T-cell (primary cell): ENCODE data around the gene AMZ1. TPM values are rescaled to one million over a fixed set of nuclear protein-coding genes. Genes with fewer than 3 reads are reported as not detected.

Source experiments
- ATAC-seq, 4 experiments: fragments of 200-7000 bp in 3 of 4; fragments of 150-1000 bp in 1 of 4; cut with Tn5 transposase; replicated peaks in 1 of 4; 1 replicate in 3 of 4; 2 replicates in 1 of 4; pipeline ENCODE4 v1.10.0; 2021; ENCODE audit warnings: moderate library complexity in 3 of 4, mild to moderate bottlenecking in 2 of 4, moderate number of reproducible peaks in 1 of 4
- CTCF ChIA-PET, 2 donors: fragments of 300-600 bp; sonication (Branson Sonifier 250); formaldehyde crosslinking; loops; one replicate each; lab custom pipeline; 2022; ENCODE audit warnings: antibody characterized with exemption in 2 of 2; lab: Charles Lee
- POLR2A ChIA-PET, 2 donors: fragments of 300-600 bp; sonication (Branson Sonifier 250); formaldehyde crosslinking; loops; one replicate each; lab custom pipeline; 2022; ENCODE audit warnings: antibody characterized with exemption in 2 of 2; lab: Charles Lee
- DNase-seq, 35 experiments: peaks; one replicate each; pipeline versions ENCODE4 v3.0.0 to v3.0.0-alpha.2; 2013 to 2023
- H3K27ac ChIP-seq: one replicate; pipeline ENCODE4 v1.5.1; 2013; ENCODE audit warnings: low read length
- H3K27me3 ChIP-seq, 2 experiments: replicated peaks in 1 of 2; 1 replicate in 1 of 2; 2 replicates in 1 of 2; pipeline versions ENCODE4 v1.6.1 to v1.7.0; 2013; ENCODE audit warnings: low read length in 1 of 2, mixed read lengths in 1 of 2; ENCODE audit not compliant: control insufficient read depth in 2 of 2, insufficient read depth in 2 of 2; ENCODE audit errors: extremely low read depth in 1 of 2
- H3K36me3 ChIP-seq, 2 donors: 1 replicate in 1 of 2; 2 replicates in 1 of 2; pipeline versions ENCODE4 v1.6.1 to v1.7.0; 2013; ENCODE audit warnings: low read length in 1 of 2; ENCODE audit not compliant: control insufficient read depth in 2 of 2, insufficient read depth in 1 of 2; ENCODE audit errors: extremely low read depth in 1 of 2
- H3K4me1 ChIP-seq, 2 experiments: 1 replicate in 1 of 2; 2 replicates in 1 of 2; pipeline versions ENCODE4 v1.6.1 to v1.7.0; 2013; ENCODE audit warnings: low read length in 2 of 2, mixed read lengths in 1 of 2; ENCODE audit not compliant: insufficient read depth in 2 of 2, control insufficient read depth in 1 of 2; ENCODE audit errors: extremely low read depth in 1 of 2
- H3K4me3 ChIP-seq, 2 donors: 1 replicate in 1 of 2; 2 replicates in 1 of 2; pipeline versions ENCODE4 v1.5.1 to v1.7.0; 2013; ENCODE audit warnings: mild to moderate bottlenecking in 2 of 2, low read length in 1 of 2, moderate library complexity in 1 of 2; ENCODE audit not compliant: control insufficient read depth in 1 of 2; ENCODE audit errors: extremely low read depth in 1 of 2
- H3K9me3 ChIP-seq: 2 replicates; pipeline ENCODE4 v1.7.0; 2013
- H3K27ac Mint-ChIP-seq, 2 donors: one replicate each; pipeline ENCODE4 v1.8.0; 2020 to 2021; ENCODE audit warnings: mild to moderate bottlenecking in 2 of 2, mixed read lengths in 2 of 2
- H3K27me3 Mint-ChIP-seq, 2 donors: one replicate each; pipeline ENCODE4 v1.8.0; 2021 to 2022; ENCODE audit warnings: mixed read lengths in 2 of 2
- H3K36me3 Mint-ChIP-seq: one replicate; pipeline ENCODE4 v1.8.0; 2021; ENCODE audit warnings: mixed read lengths
- H3K4me1 Mint-ChIP-seq, 3 donors: one replicate each; pipeline ENCODE4 v1.8.0; 2020 to 2022; ENCODE audit warnings: mixed read lengths in 3 of 3, mild to moderate bottlenecking in 1 of 3
- H3K4me3 Mint-ChIP-seq, 3 donors: one replicate each; pipeline ENCODE4 v1.8.0; 2020 to 2022; ENCODE audit warnings: mild to moderate bottlenecking in 3 of 3, mixed read lengths in 3 of 3, moderate library complexity in 3 of 3
- H3K9me3 Mint-ChIP-seq, 3 donors: one replicate each; pipeline ENCODE4 v1.8.0; 2020 to 2022; ENCODE audit warnings: mixed read lengths in 3 of 3
- WGBS: methylation state at CpG from one replicate; pipeline ENCODE4 v1.1.5; 2013; ENCODE audit warnings: missing lambda C conversion rate; ENCODE audit not compliant: insufficient coverage; 5-methylcytosine and 5-hydroxymethylcytosine counted together
- total RNA-seq, 35 experiments: library from RNA in 6 of 35; stranded (reverse) in 6 of 35; fragments of 120-200 nt in 1 of 35; gene quantifications; one replicate each; pipeline versions ENCODE4 v1.2.1 to v1.2.4 and lab custom pipeline; 2013 to 2026

AMZ1 gene
- total RNA-seq, 5 donors from 2014 or later (not counting 1 experiment from before 2014, with no cell fraction given) = 0.09 to 0.79 (median 0.30) TPM

DNA sequence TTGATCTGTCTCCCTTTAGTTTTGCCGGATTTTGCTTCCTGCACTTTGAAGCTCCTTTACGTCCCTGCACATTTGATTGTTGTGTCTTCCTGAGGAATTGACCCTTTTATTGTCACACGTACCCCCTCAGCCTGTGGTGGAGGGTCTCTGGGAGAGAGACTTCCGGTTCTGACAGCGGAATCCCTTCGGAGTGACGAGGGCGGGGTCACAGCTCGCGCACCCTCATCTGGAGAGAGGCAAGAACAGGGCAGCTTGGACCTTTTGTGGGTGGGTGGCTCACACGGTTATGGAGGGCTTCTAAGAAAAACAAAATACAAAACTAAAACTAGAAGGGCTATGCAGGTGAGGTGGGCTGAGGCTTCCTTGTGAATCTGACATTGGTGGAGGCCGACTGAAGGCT is 26.0 kb downstream of the AMZ1 start:
- WGBS = 93% methylated on average over 3 of the region's 12 CpGs
- Histone ChIP-seq H3K4me1 (peaks cover 31 to 86% of the 10 kb centered on the region in 2 experiments), H3K27me3 (peaks cover 0 to 35% of the 10 kb centered on the region in 2 experiments), H3K9me3 (no peaks in the 10 kb centered on the region), H3K4me3 (no peak overlapping the region), H3K27ac (no peak overlapping the region), H3K36me3 (no peaks in the 10 kb centered on the region)
- POLR2A ChIA-PET = no interaction called here
- CTCF ChIA-PET = interaction anchor here in 1 of 2 donors (1.2 kb wide), 1 partner anchor 15 kb away, joined by 3 read pairs; no protein-coding TSS in a partner anchor
- no peak for ATAC-seq
- Mint-ChIP-seq H3K4me1 (peaks cover 69 to 80% (median 76%) of the 10 kb centered on the region in 3 donors), H3K4me3 (peak overlapping the region in 1 of 3 donors; percentile 7), H3K9me3 (no peaks in the 10 kb centered on the region), H3K27me3 (peaks cover 0 to 1% of the 10 kb centered on the region in 2 donors), H3K36me3 (no peaks in the 10 kb centered on the region), H3K27ac (no peak overlapping the region)
- DNase-seq = no peak

DNA sequence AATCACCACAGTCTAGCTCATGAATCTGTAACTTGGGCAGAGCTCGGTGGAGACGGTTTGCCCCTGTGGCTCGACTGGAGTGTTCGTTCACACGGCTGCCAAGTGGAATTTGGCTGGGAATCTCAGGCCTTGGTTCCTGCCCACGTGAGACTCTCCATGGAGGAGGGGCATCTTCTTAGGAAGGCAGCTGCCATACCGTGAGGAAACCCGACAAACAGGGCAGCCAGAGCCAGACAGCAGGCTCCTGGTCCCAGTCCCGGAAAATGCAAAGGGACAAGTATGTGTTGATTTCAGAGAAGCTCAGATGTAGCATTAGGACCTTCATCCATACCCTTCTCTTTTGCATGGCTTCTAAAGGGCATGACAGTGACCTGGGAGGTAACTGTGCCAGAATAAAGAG is 26.6 kb downstream of the AMZ1 start:
- no peaks in the 10 kb centered on the region for H3K9me3 ChIP-seq
- CTCF ChIA-PET = interaction anchor here in 1 of 2 donors (1.2 kb wide), 1 partner anchor 16 kb away, joined by 3 read pairs; no protein-coding TSS in a partner anchor
- no peaks in the 10 kb centered on the region for H3K36me3 ChIP-seq
- 98% methylated on average over 6 of the region's 9 CpGs for whole genome bisulfite sequencing
- H3K27me3 ChIP-seq = peaks cover 0 to 30% of the 10 kb centered on the region in 2 experiments
- no peaks in the 10 kb centered on the region for H3K9me3 Mint-ChIP-seq
- H3K4me1 ChIP-seq = peaks cover 31 to 83% of the 10 kb centered on the region in 2 experiments
- no peak overlapping the region for H3K27ac ChIP-seq
- no peaks in the 10 kb centered on the region for H3K36me3 Mint-ChIP-seq
- no peak for ATAC-seq
- H3K4me1 Mint-ChIP-seq = peaks cover 69 to 81% (median 78%) of the 10 kb centered on the region in 3 donors
- no peak for DNase-seq
- peak overlapping the region; percentile 41 to 62 for H3K27ac Mint-ChIP-seq
- POLR2A ChIA-PET = no interaction called here
- H3K27me3 Mint-ChIP-seq = peaks cover 0 to 1% of the 10 kb centered on the region in 2 donors
- H3K4me3 ChIP-seq = no peak overlapping the region
- peak overlapping the region in 1 of 3 donors; percentile 43 for H3K4me3 Mint-ChIP-seq

DNA sequence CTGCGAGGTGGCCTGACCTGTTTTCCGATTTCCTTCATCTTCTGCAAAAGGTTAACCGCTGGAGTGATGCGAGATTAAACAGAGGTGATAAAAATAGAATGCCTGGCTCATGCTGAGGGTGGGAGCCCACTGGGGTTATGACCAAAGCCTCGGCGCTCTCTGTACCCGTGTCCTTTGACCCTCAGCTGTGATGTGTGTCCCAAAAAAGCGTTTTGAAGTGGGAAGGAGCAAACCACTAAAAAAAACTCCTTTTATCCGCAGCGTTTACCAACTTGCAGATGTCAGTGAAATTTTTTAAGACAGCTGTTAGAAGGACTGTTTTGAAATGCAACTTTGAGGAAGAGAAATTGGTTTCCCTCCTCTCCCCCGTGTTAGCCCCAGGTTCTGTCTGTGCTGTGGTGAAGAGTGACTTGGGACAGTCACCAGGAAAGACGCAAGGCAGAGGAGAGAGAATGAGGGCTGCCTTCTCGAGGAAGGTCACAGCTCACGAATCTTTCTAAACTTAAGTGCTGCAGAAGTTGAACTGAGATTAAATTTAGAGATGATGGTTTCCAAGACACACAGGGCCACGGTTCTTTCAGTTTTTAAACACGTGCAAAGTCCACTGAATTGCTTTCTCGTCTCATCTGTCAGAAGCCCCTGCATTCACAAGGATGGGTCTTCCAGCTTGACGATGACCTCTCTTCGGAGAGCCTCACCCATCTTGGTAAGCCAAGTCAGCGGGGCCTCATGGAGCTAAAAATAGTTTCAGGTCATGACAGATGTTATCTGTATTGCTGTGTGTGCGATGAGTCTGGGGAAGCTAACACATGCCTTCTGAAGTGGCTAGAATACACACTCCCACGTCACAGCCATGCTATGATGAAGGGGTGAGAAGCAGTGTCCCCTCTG is 27.6 kb downstream of the AMZ1 start:
- Histone ChIP-seq H3K27ac (peak overlapping the region; percentile 35), H3K4me1 (peaks cover 31 to 82% of the 10 kb centered on the region in 2 experiments), H3K9me3 (no peaks in the 10 kb centered on the region), H3K36me3 (no peaks in the 10 kb centered on the region), H3K27me3 (peaks cover 0 to 21% of the 10 kb centered on the region in 2 experiments), H3K4me3 (peak overlapping the region in 1 of 2 donors; percentile 32)
- ATAC-seq (peak; percentile 49 to 84 (median 60)), DNase-seq (peak in 32 of 35 experiments; percentile 19 to 72 (median 50))
- CTCF ChIA-PET = no interaction called here
- WGBS = 26% methylated on average over 11 of the region's 22 CpGs
- Mint-ChIP-seq H3K27me3 (peaks cover 0 to 1% of the 10 kb centered on the region in 2 donors), H3K9me3 (no peaks in the 10 kb centered on the region), H3K36me3 (no peaks in the 10 kb centered on the region), H3K4me1 (peaks cover 65 to 77% (median 73%) of the 10 kb centered on the region in 3 donors), H3K27ac (peak overlapping the region; percentile 62), H3K4me3 (peak overlapping the region in 2 of 3 donors; percentile 42 to 43)
- POLR2A ChIA-PET = interaction anchor here (0.5 to 0.6 kb wide), 3 partner anchors 11 to 24 kb away, joined by 3 to 7 read pairs (median 5); no protein-coding TSS in a partner anchor

DNA sequence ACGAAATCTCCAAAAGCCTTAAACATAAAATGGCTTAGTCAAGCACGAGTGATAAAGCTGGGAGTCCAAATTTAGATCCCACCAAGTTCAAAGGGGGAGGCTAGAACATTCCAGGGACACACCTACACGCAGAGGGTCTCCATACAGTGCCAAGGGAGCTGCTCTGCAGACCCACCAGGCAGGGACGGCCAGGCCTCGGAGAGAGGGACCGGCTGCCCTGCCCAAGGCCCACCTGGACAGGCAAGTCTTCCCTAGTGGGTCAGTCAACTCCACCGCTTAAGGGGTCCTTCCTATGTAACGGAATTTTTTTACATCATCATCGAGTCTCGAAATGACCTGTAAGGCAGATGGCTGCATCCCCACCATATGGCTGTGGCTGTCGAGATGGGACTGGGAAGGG is 28.5 kb downstream of the AMZ1 start:
- DNase-seq (no peak), ATAC-seq (no peak)
- ChIA-PET CTCF (no interaction called here), POLR2A (no interaction called here)
- Histone ChIP-seq H3K36me3 (no peaks in the 10 kb centered on the region), H3K4me1 (peaks cover 27 to 82% of the 10 kb centered on the region in 2 experiments), H3K4me3 (no peak overlapping the region), H3K27ac (no peak overlapping the region), H3K27me3 (peaks cover 0 to 15% of the 10 kb centered on the region in 2 experiments), H3K9me3 (no peaks in the 10 kb centered on the region)
- Mint-ChIP-seq H3K36me3 (peaks cover 4% of the 10 kb centered on the region), H3K9me3 (no peaks in the 10 kb centered on the region), H3K4me1 (peaks cover 63 to 75% (median 72%) of the 10 kb centered on the region in 3 donors), H3K27me3 (no peaks in the 10 kb centered on the region), H3K4me3 (peak overlapping the region in 1 of 3 donors; percentile 43), H3K27ac (no peak overlapping the region)
- 94% methylated on average over 10 of the region's 11 CpGs for WGBS

DNA sequence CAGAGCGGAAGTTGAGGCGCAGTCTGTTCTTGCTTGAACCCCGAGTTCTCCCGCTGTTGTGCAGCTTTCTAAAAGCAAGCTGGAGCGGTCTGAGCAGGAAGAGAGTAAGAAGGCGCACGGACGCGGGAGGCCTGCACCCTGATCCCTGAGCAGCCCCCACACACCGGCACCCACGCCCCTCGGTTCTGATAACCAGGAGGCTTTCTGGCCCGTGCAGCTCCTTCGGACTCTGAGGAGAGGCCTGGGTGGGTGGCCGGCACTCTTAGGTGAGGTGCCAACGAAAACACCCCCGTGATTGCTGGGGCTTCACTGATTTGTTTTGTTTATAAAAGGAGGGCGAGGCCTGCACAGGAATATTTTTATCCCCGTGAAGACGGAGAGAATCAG is 28.9 kb downstream of the AMZ1 start:
- peaks cover 62 to 75% (median 71%) of the 10 kb centered on the region in 3 donors for H3K4me1 Mint-ChIP-seq
- H3K27me3 Mint-ChIP-seq = no peaks in the 10 kb centered on the region
- no peak for DNase-seq
- Histone ChIP-seq H3K4me1 (peaks cover 27 to 77% of the 10 kb centered on the region in 2 experiments), H3K9me3 (no peaks in the 10 kb centered on the region), H3K36me3 (no peaks in the 10 kb centered on the region), H3K27me3 (peaks cover 0 to 14% of the 10 kb centered on the region in 2 experiments), H3K27ac (no peak overlapping the region), H3K4me3 (no peak overlapping the region)
- WGBS = 85% methylated on average over 18 of the region's 20 CpGs
- ChIA-PET CTCF (interaction anchor here in 1 of 2 donors (0.8 kb wide), 1 partner anchor 286 kb away, joined by 3 read pairs; no protein-coding TSS in a partner anchor), POLR2A (no interaction called here)
- no peak for ATAC-seq
- H3K9me3 Mint-ChIP-seq = no peaks in the 10 kb centered on the region
- H3K27ac Mint-ChIP-seq = no peak overlapping the region
- peaks cover 4% of the 10 kb centered on the region for H3K36me3 Mint-ChIP-seq
- H3K4me3 Mint-ChIP-seq = peak overlapping the region in 1 of 3 donors; percentile 43
